Astrocyte (in vitro differentiated cells and primary cell): ENCODE data around the gene VASN. TPM values are rescaled to one million over a fixed set of nuclear protein-coding genes. Genes with fewer than 3 reads are reported as not detected.

ENCODE experiments used
- DNase-seq: peaks from one replicate; pipeline ENCODE4 v3.0.0-alpha.2; 2010; ENCODE audit warnings: low read depth
- FAIRE-seq: peaks from 2 replicates; lab custom pipeline; 2011; peaks lifted over from hg19 to GRCh38; lab: Jason Lieb, UNC
- H2AFZ ChIP-seq: 2 replicates; pipeline ENCODE4 v1.6.0; 2012; ENCODE audit warnings: low read depth, low read length, inconsistent platforms
- H3K27ac ChIP-seq: 2 replicates; pipeline ENCODE4 v1.5.1; 2011; ENCODE audit warnings: low read depth, low read length, inconsistent platforms
- H3K27me3 ChIP-seq: 2 replicates; pipeline ENCODE4 v1.6.0; 2011; ENCODE audit warnings: low read length, inconsistent platforms; ENCODE audit not compliant: insufficient read depth
- H3K36me3 ChIP-seq: 2 replicates; pipeline ENCODE4 v1.5.1; 2011; ENCODE audit warnings: low read length, inconsistent platforms; ENCODE audit not compliant: insufficient read depth
- H3K4me1 ChIP-seq: 2 replicates; pipeline ENCODE4 v1.5.1; 2011; ENCODE audit warnings: low read length, inconsistent platforms; ENCODE audit not compliant: insufficient read depth
- H3K4me2 ChIP-seq: 2 replicates; pipeline ENCODE4 v1.6.0; 2012; ENCODE audit warnings: low read length, inconsistent platforms
- H3K4me3 ChIP-seq: 2 replicates; pipeline ENCODE4 v1.5.1; 2011; ENCODE audit warnings: low read depth, mild to moderate bottlenecking, low read length, inconsistent platforms; ENCODE audit not compliant: insufficient read depth
- H3K79me2 ChIP-seq: 2 replicates; pipeline ENCODE4 v1.6.0; 2012; ENCODE audit warnings: mild to moderate bottlenecking, low read length, inconsistent platforms; ENCODE audit not compliant: insufficient read depth
- H3K9ac ChIP-seq: 2 replicates; pipeline ENCODE4 v1.6.0; 2012; ENCODE audit warnings: mild to moderate bottlenecking, low read length, inconsistent platforms
- H3K9me3 ChIP-seq: 2 replicates; pipeline ENCODE4 v1.5.1; 2012; ENCODE audit warnings: low read depth, mild to moderate bottlenecking, low read length, inconsistent platforms; ENCODE audit not compliant: insufficient read depth
- H4K20me1 ChIP-seq: 2 replicates; pipeline ENCODE4 v1.6.0; 2012; ENCODE audit warnings: low read length, inconsistent platforms; ENCODE audit not compliant: insufficient read depth
- H3K27ac Mint-ChIP-seq: one replicate; pipeline ENCODE4 v1.8.0; 2021; ENCODE audit warnings: mild to moderate bottlenecking, mixed read lengths; ENCODE audit not compliant: unreplicated experiment
- H3K27me3 Mint-ChIP-seq: one replicate; pipeline ENCODE4 v1.8.0; 2021; ENCODE audit warnings: low read depth, mixed read lengths; ENCODE audit not compliant: unreplicated experiment
- H3K36me3 Mint-ChIP-seq: one replicate; pipeline ENCODE4 v1.8.0; 2021; ENCODE audit warnings: low read depth, mixed read lengths; ENCODE audit not compliant: unreplicated experiment
- H3K4me1 Mint-ChIP-seq: one replicate; pipeline ENCODE4 v1.8.0; 2021; ENCODE audit warnings: low read depth, mixed read lengths; ENCODE audit not compliant: unreplicated experiment
- H3K4me3 Mint-ChIP-seq: one replicate; pipeline ENCODE4 v1.8.0; 2021; ENCODE audit warnings: mild to moderate bottlenecking, moderate library complexity, mixed read lengths; ENCODE audit not compliant: unreplicated experiment
- H3K9me3 Mint-ChIP-seq: one replicate; pipeline ENCODE4 v1.8.0; 2021; ENCODE audit warnings: mild to moderate bottlenecking, mixed read lengths; ENCODE audit not compliant: unreplicated experiment
- EZH2 ChIP-seq: IDR thresholded peaks from 2 replicates; pipeline ENCODE4 v1.6.1; 2012; ENCODE audit warnings: mild to moderate bottlenecking, low read length, inconsistent platforms; ENCODE audit not compliant: insufficient read depth
- total RNA-seq: library from RNA; stranded (reverse); gene quantifications from 2 replicates; pipeline ENCODE4 v1.2.1, GENCODE V29; 2021
- TF ChIP-seq, protein P1 (sequence below): IDR thresholded peaks from 2 replicates; pipeline ENCODE4 v1.5.1; 2011; ENCODE audit warnings: low read depth, mild to moderate bottlenecking, inconsistent platforms, low read length, moderate library complexity; ENCODE audit not compliant: insufficient read depth

The VASN gene
- total RNA-seq, 1 donor from 2014 or later, result 32.0 TPM

DNA sequence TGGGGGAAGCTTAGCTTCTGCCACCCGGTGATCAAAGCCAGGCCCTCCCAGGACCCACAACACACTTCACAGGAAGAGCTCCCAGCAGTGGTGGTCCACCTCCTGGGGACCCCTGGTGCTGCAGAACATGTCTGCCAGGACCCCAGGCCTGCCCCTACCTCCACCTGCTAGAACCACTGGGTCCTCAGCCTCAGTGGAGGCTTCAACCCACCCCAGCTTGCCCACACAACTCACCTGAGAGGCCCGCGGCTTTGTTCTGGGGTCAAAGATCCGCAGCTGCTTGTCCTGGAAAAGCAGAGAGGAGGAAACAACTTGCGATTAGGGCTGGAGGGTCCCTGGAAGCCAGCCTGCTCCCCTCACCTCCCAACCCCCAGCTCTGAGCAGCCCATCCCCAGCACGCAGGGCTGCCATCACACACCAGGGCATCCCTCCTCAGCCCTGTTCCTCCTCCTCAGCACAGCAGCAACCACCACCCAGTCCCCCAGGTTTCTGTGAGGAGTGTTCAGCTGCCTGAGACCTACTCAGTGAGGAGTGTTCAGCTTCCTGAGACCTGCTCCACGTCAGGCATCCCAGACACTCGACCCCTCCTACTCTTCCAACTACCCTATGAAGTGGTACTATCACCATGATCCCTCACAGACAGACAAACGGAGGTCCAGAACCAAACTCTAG is 23.5 kb downstream of the VASN start:
- no peak overlapping the region for H3K27ac ChIP-seq
- no peaks in the 10 kb centered on the region for H3K36me3 ChIP-seq
- Mint-ChIP-seq H3K4me3 (no peak overlapping the region), H3K36me3 (peaks cover 1% of the 10 kb centered on the region), H3K4me1 (peaks cover 6% of the 10 kb centered on the region), H3K27ac (no peak overlapping the region), H3K27me3 (no peaks in the 10 kb centered on the region), H3K9me3 (no peaks in the 10 kb centered on the region)
- H3K27me3 ChIP-seq, result no peaks in the 10 kb centered on the region
- H3K4me2 ChIP-seq, result no peak overlapping the region
- TF ChIP-seq EZH2, result no peak
- TF ChIP-seq, protein P1, sequence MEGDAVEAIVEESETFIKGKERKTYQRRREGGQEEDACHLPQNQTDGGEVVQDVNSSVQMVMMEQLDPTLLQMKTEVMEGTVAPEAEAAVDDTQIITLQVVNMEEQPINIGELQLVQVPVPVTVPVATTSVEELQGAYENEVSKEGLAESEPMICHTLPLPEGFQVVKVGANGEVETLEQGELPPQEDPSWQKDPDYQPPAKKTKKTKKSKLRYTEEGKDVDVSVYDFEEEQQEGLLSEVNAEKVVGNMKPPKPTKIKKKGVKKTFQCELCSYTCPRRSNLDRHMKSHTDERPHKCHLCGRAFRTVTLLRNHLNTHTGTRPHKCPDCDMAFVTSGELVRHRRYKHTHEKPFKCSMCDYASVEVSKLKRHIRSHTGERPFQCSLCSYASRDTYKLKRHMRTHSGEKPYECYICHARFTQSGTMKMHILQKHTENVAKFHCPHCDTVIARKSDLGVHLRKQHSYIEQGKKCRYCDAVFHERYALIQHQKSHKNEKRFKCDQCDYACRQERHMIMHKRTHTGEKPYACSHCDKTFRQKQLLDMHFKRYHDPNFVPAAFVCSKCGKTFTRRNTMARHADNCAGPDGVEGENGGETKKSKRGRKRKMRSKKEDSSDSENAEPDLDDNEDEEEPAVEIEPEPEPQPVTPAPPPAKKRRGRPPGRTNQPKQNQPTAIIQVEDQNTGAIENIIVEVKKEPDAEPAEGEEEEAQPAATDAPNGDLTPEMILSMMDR, result no peak
- no peaks in the 10 kb centered on the region for H3K79me2 ChIP-seq
- H3K4me1 ChIP-seq, result peaks cover 22% of the 10 kb centered on the region
- H2AFZ ChIP-seq, result no peak overlapping the region
- H3K9me3 ChIP-seq, result no peaks in the 10 kb centered on the region
- DNase-seq (no peak), FAIRE-seq (no peak)
- no peak overlapping the region for H3K4me3 ChIP-seq
- no peak overlapping the region for H3K9ac ChIP-seq
- no peaks in the 10 kb centered on the region for H4K20me1 ChIP-seq

DNA sequence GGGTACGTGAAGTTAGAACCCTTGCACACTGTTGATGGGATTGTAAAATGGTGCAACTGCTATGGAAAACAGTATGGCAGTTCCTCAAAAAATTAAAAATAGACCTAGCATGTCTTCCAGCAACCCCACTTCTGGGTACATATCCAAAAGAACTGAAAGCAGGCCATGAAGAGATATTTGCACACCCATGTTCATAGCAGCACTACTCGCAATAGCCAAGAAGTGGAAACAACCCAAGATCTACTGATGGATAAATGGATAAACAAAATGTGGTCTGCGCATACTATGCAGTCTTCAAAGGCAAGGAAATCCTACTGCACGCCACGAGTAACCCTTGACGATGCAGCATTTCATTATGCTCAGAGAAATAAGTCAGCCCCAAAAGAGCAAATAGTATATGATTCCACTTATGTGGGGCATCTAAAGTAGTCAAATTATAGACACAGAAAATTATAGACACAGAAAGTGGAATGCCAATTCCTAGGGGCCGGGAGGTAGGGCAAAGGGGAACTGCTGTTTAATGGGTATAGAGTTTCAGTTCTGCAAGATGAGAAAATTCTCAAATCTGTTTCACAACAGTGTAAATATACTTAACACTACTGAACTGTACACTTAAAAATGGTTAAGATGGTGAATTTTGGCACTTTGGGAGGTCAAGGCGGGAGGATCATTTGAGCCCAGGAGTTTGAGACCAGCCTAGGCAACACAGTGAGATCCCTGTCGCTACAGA is 27.5 kb downstream of the VASN start:
- Histone ChIP-seq H3K9ac (no peak overlapping the region), H4K20me1 (peaks cover 15% of the 10 kb centered on the region), H3K36me3 (no peaks in the 10 kb centered on the region), H3K27me3 (no peaks in the 10 kb centered on the region), H3K79me2 (no peaks in the 10 kb centered on the region), H3K27ac (no peak overlapping the region), H3K4me2 (no peak overlapping the region), H3K4me1 (peaks cover 2% of the 10 kb centered on the region), H3K4me3 (no peak overlapping the region), H2AFZ (no peak overlapping the region), H3K9me3 (no peaks in the 10 kb centered on the region)
- DNase-seq (no peak), FAIRE-seq (no peak)
- Mint-ChIP-seq H3K36me3 (no peaks in the 10 kb centered on the region), H3K4me1 (no peaks in the 10 kb centered on the region), H3K27ac (no peak overlapping the region), H3K4me3 (no peak overlapping the region), H3K9me3 (no peaks in the 10 kb centered on the region), H3K27me3 (no peaks in the 10 kb centered on the region)
- TF ChIP-seq, protein P1, result no peak
- no peak for TF ChIP-seq EZH2

DNA sequence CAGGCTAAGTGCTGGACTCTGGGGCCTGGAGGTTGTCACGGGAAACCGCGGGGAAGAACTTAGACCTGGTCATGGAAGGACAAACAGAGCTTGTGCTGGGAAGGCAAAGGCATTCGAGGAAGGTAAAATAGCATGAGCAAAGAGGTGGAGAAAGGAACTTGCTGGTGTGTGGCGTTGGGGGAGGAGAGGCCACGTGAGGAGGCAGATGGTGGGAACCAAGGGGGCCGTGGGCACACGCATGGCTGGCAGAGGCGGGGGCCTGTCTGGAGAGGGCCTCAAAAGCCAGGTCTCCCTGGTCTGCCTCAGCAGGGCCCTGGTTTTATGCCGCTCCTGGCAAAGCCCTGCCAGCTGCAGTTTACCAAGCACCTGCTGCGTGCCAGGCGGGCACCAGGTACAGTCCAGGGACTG is 29.4 kb downstream of the VASN start:
- DNase-seq (no peak), FAIRE-seq (no peak)
- no peaks in the 10 kb centered on the region for H3K27me3 Mint-ChIP-seq
- Histone ChIP-seq H3K36me3 (no peaks in the 10 kb centered on the region), H3K27me3 (no peaks in the 10 kb centered on the region), H3K79me2 (no peaks in the 10 kb centered on the region), H2AFZ (no peak overlapping the region), H3K27ac (no peak overlapping the region), H3K4me1 (peaks cover 2% of the 10 kb centered on the region), H3K4me2 (no peak overlapping the region), H3K4me3 (no peak overlapping the region), H3K9ac (no peak overlapping the region), H4K20me1 (peaks cover 22% of the 10 kb centered on the region), H3K9me3 (no peaks in the 10 kb centered on the region)
- H3K4me1 Mint-ChIP-seq, result no peaks in the 10 kb centered on the region
- no peaks in the 10 kb centered on the region for H3K9me3 Mint-ChIP-seq
- TF ChIP-seq EZH2, result no peak
- TF ChIP-seq, protein P1, result no peak
- no peak overlapping the region for H3K4me3 Mint-ChIP-seq
- no peak overlapping the region for H3K27ac Mint-ChIP-seq
- peaks cover 6% of the 10 kb centered on the region for H3K36me3 Mint-ChIP-seq
